Measurements from ENCODE around the gene RNF25.

The RNF25 gene

DNA sequence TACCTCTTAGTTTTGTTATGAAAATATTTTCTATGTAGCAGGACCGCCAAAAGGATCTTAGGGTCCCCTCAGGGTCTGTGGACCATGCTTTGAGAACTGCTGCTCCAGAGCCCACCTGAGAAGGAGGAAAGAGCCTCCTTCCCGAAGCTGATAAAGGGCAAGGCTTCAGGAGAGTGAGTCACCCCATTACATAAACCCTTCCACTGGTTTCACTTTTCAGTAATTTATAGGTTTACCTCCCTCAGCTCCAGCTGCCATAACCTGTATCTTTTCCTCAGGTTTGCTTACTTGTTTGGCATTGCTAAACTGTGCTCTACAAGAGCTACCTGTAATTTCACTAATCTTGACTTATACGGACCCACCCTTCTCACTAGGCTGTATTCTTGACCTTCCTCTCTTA is 45.5 kb upstream of the RNF25 start:
- no peak for DNase-seq (ENCODE audit: extremely low read depth, insufficient read length)
- no peak overlapping the region for H3K4me3 ChIP-seq (replicated peaks; ENCODE audit: low read depth, low read length)

DNA sequence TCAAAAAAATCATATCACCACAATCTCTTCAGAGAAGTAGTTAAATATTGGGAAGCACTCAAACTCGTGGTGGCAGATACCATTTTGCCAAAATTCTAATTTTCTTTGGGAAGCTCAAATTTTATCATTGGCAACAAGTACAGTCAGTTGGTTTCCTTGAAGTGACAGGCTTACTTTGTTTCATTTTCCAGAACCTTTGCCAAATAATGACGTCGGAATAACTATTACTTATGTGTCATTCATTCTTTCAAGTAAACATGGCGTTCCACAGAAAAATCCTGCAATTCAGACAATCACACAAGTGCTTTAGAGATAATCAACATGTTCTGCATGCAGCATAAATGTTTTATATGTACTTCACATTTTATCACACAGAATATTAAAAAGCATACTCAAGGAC is 44.3 kb upstream of the RNF25 start:
- no peaks in the 10 kb centered on the region for H3K27me3 ChIP-seq (replicated peaks; ENCODE audit: control insufficient read depth, insufficient read depth, low read length)
- no peak overlapping the region for H3K4me3 ChIP-seq (replicated peaks; ENCODE audit: low read depth, low read length)
- H3K36me3 ChIP-seq (ENCODE audit: control insufficient read depth, insufficient read depth, low read length) = no peaks in the 10 kb centered on the region; the same call in 1 of the 2 replicates
- TF ChIP-seq, protein P1, sequence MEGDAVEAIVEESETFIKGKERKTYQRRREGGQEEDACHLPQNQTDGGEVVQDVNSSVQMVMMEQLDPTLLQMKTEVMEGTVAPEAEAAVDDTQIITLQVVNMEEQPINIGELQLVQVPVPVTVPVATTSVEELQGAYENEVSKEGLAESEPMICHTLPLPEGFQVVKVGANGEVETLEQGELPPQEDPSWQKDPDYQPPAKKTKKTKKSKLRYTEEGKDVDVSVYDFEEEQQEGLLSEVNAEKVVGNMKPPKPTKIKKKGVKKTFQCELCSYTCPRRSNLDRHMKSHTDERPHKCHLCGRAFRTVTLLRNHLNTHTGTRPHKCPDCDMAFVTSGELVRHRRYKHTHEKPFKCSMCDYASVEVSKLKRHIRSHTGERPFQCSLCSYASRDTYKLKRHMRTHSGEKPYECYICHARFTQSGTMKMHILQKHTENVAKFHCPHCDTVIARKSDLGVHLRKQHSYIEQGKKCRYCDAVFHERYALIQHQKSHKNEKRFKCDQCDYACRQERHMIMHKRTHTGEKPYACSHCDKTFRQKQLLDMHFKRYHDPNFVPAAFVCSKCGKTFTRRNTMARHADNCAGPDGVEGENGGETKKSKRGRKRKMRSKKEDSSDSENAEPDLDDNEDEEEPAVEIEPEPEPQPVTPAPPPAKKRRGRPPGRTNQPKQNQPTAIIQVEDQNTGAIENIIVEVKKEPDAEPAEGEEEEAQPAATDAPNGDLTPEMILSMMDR (IDR thresholded peaks at IDR 0.05; ENCODE audit: insufficient read depth, low read length, poor library complexity, severe bottlenecking) = no peak
- DNase-seq (ENCODE audit: extremely low read depth, insufficient read length) = no peak

More for the DNA sequence above, 45.5 kb upstream of the RNF25 start:
- TF ChIP-seq, protein P1 (IDR thresholded peaks at IDR 0.05; ENCODE audit: insufficient read depth, low read length, poor library complexity, severe bottlenecking) = no peak
- Histone ChIP-seq H3K36me3 (ENCODE audit: control insufficient read depth, insufficient read depth, low read length) (no peaks in the 10 kb centered on the region; the same call in 1 of the 2 replicates), H3K27me3 (replicated peaks; ENCODE audit: control insufficient read depth, insufficient read depth, low read length) (no peaks in the 10 kb centered on the region)

DNA sequence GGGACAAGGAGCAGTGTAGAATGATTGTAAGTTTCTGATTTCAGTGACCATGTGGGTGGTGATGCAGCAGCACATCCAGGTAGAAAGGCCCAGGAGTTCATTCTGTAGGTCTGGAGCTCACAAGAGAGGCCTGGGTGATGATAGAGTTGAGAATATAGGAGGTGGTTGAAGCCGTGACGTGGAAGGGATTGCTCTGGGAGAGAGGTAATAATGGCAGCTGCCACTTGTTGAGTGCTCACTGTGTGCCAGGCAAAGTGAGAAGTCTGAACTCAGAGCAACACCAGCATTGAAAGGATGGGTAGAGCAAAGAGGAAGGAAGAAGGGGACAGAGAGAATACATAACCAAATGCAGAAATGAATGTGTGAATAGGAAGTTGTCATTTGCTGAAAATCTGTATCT is 42.1 kb upstream of the RNF25 start:
- no peak for DNase-seq (ENCODE audit: extremely low read depth, insufficient read length)
- H3K36me3 ChIP-seq (ENCODE audit: control insufficient read depth, insufficient read depth, low read length) = no peaks in the 10 kb centered on the region
- TF ChIP-seq, protein P1 (IDR thresholded peaks at IDR 0.05; ENCODE audit: insufficient read depth, low read length, poor library complexity, severe bottlenecking) = no peak
- no peaks in the 10 kb centered on the region for H3K27me3 ChIP-seq (replicated peaks; ENCODE audit: control insufficient read depth, insufficient read depth, low read length)
- no peak overlapping the region for H3K4me3 ChIP-seq (replicated peaks; ENCODE audit: low read depth, low read length)

DNA sequence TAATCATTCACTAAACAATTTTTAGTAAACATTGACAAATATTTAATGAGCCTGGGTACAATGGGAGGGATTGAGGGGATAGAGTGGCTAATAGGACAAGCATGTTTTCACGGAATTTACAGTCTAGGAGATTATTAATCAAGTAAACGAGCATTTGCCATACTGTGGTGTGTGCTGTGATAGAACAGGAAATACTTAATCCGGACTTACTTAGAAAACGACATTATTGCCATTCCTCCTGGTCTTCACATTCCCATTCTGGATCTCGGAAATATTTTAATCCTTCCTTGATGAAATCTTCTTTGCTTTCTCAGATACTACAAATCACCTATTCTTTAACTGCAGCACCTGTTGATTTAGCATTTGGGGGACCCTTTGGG is 39.7 kb upstream of the RNF25 start:
- TF ChIP-seq, protein P1 (IDR thresholded peaks at IDR 0.05; ENCODE audit: insufficient read depth, low read length, poor library complexity, severe bottlenecking) = no peak
- Histone ChIP-seq H3K36me3 (ENCODE audit: control insufficient read depth, insufficient read depth, low read length) (no peaks in the 10 kb centered on the region), H3K27me3 (replicated peaks; ENCODE audit: control insufficient read depth, insufficient read depth, low read length) (no peaks in the 10 kb centered on the region), H3K4me3 (replicated peaks; ENCODE audit: low read depth, low read length) (peak overlapping the region; percentile 92)
- no peak for DNase-seq (ENCODE audit: extremely low read depth, insufficient read length)

DNA sequence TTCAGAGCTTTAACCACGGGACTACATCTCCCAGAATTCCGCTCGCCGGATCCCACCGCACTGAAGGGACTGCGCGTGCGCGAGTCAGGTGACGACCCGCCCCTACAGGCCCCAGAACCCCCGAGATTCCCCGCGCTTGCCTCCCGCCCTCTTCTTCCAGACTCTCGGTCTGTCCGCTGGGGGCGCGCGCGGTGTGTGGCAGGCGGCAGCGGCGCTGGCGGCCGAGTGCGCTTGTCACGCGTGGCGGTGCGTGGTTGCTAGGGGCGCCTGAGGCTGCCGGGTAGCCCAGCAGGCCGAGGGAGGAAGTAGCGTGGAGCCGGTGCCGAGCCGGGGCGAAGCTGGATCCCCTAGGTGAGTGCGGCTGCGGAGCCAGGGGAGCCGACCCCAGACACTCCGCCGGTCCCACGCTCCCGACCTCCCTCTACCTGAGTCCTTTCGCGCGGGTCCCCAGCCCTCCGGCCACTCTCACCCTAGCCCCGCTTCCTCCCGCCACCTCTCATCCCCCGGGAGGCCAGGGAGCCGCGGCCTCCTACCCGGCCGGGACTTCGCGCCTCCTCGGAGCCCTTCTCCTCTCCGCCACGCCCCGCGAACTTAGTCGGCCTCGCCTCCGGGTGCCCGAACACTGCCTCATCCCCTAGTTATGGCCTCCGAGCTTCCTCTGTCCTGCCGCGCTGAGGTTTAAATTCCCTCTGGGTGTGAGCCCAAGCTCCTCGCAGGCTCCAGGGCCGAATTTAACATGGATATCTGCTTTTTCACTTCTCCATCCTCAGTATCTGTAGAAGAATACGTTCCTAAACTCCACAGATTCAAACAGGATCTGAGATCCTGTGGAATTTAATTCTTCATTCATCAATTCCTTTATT is 39.1 kb upstream of the RNF25 start, which contains the start of gene TTLL4:
Gene TTLL4 (plus strand): TSS at position 149 of the 863 bp plus-strand sequence. CDS start 26,842 bp downstream, outside the sequence.
- Histone ChIP-seq H3K36me3 (ENCODE audit: control insufficient read depth, insufficient read depth, low read length) (no peaks in the 10 kb centered on the region), H3K4me3 (replicated peaks; ENCODE audit: low read depth, low read length) (peak within 1 kb of the TSS; percentile 92), H3K27me3 (replicated peaks; ENCODE audit: control insufficient read depth, insufficient read depth, low read length) (no peaks in the 10 kb centered on the region)
- TF ChIP-seq, protein P1 (IDR thresholded peaks at IDR 0.05; ENCODE audit: insufficient read depth, low read length, poor library complexity, severe bottlenecking) = peak; percentile 76
- peak; percentile 97 for DNase-seq (ENCODE audit: extremely low read depth, insufficient read length)

Measured in GM06990 (cell line).